Neural progenitor cell (in vitro differentiated cells): ENCODE data around the gene DPYD. TPM values are rescaled to one million over a fixed set of nuclear protein-coding genes. Genes with fewer than 3 reads are reported as not detected.

ENCODE experiments used
- DNase-seq: peaks from one replicate; pipeline ENCODE4 v3.0.0-alpha.2; 2016; ENCODE audit warnings: low spot score
- H2AFZ ChIP-seq: fragments of 200-600 bp; sonication (generic); replicated peaks from 2 replicates; pipeline ENCODE4 v1.6.1; 2016; ENCODE audit warnings: antibody characterized with exemption
- H3F3A ChIP-seq: fragments of 200-600 bp; sonication (generic); 2 replicates; pipeline ENCODE4 v1.6.1; 2016; ENCODE audit warnings: antibody characterized with exemption, low read depth
- H3K27ac ChIP-seq: fragments of 200-600 bp; sonication (generic); 2 replicates; pipeline ENCODE4 v1.5.1; 2016; ENCODE audit warnings: mild to moderate bottlenecking
- H3K27me3 ChIP-seq: fragments of 200-600 bp; sonication (generic); 2 replicates; pipeline ENCODE4 v1.6.1; 2016; ENCODE audit warnings: mild to moderate bottlenecking, moderate library complexity
- H3K36me3 ChIP-seq: fragments of 200-600 bp; sonication (generic); 2 replicates; pipeline ENCODE4 v1.5.1; 2016
- H3K4me1 ChIP-seq: fragments of 200-600 bp; sonication (generic); 2 replicates; pipeline ENCODE4 v1.6.1; 2016; ENCODE audit warnings: mixed run types
- H3K4me2 ChIP-seq: fragments of 200-600 bp; sonication (generic); 2 replicates; pipeline ENCODE4 v1.6.1; 2016
- H3K4me3 ChIP-seq: fragments of 200-600 bp; sonication (generic); 2 replicates; pipeline ENCODE4 v1.5.1; 2016
- H3K79me2 ChIP-seq: fragments of 200-600 bp; sonication (generic); 2 replicates; pipeline ENCODE4 v1.6.1; 2016; ENCODE audit warnings: low read depth
- H3K9ac ChIP-seq: fragments of 200-600 bp; sonication (generic); 2 replicates; pipeline ENCODE4 v1.6.1; 2016
- H3K9me3 ChIP-seq: fragments of 200-600 bp; sonication (generic); 2 replicates; pipeline ENCODE4 v1.5.1; 2016; ENCODE audit warnings: low read depth
- H4K20me1 ChIP-seq: fragments of 200-600 bp; sonication (generic); 2 replicates; pipeline ENCODE4 v1.6.1; 2016; ENCODE audit warnings: low read depth
- H3K27ac Mint-ChIP-seq: 3 replicates; pipeline ENCODE4 v1.8.0; 2021; ENCODE audit warnings: mixed read lengths
- H3K27me3 Mint-ChIP-seq: 2 replicates; pipeline ENCODE4 v1.8.0; 2022; ENCODE audit warnings: low read depth, mild to moderate bottlenecking, inconsistent platforms, moderate library complexity, mixed read lengths; ENCODE audit not compliant: insufficient read depth
- H3K36me3 Mint-ChIP-seq: 3 replicates; pipeline ENCODE4 v1.8.0; 2021; ENCODE audit warnings: mixed read lengths
- H3K4me1 Mint-ChIP-seq: 3 replicates; pipeline ENCODE4 v1.8.0; 2021; ENCODE audit warnings: mixed read lengths
- H3K4me3 Mint-ChIP-seq: 3 replicates; pipeline ENCODE4 v1.8.0; 2021; ENCODE audit warnings: mild to moderate bottlenecking, moderate library complexity, mixed read lengths
- H3K9me3 Mint-ChIP-seq: 3 replicates; pipeline ENCODE4 v1.8.0; 2020; ENCODE audit warnings: mixed read lengths
- EZH2 ChIP-seq: fragments of 200-600 bp; sonication (generic); IDR thresholded peaks from 2 replicates; pipeline ENCODE4 v1.6.1; 2017; ENCODE audit warnings: antibody characterized with exemption, mild to moderate bottlenecking, moderate library complexity
- EZH2phosphoT487 ChIP-seq: fragments of 200-600 bp; sonication (generic); IDR thresholded peaks from 2 replicates; pipeline ENCODE4 v1.6.1; 2017; ENCODE audit warnings: antibody characterized with exemption
- total RNA-seq: library from RNA; depleted of rRNA; stranded (reverse); fragments of >200 nt; gene quantifications from 2 replicates; pipeline ENCODE4 v1.2.3, GENCODE V29; 2015; ENCODE audit warnings: low replicate concordance
- TF ChIP-seq, protein P1 (sequence below): fragments of 200-600 bp; sonication (generic); IDR thresholded peaks from 2 replicates; pipeline ENCODE4 v1.5.1; 2017; ENCODE audit warnings: antibody characterized with exemption, mild to moderate bottlenecking

Gene DPYD
- total RNA-seq, 1 donor from 2014 or later: 0.43 TPM

DNA sequence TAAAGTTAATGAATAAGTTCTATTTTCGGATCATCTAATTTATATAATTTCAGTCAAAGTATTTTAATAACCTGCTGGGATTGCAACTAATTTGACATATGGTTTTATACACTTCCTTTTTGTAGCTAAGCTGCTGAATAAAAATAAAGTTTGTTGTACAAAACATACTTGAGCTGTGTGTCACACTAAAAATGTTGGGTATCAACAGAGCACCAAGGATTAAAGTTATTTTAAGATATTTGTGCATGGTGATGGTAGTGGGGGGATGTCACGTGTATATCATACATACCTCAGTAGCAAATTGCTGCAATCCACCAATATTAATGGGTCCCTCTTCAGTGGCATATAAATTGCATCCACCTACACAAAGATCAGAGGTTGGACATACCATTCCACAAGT, 199.6 kb downstream of the DPYD start:
- H3K79me2 ChIP-seq: no peaks in the 10 kb centered on the region
- Mint-ChIP-seq H3K36me3 (no peaks in the 10 kb centered on the region), H3K27ac (no peak overlapping the region), H3K27me3 (peaks cover 3% of the 10 kb centered on the region), H3K9me3 (peaks cover 5% of the 10 kb centered on the region), H3K4me3 (no peak overlapping the region), H3K4me1 (no peaks in the 10 kb centered on the region)
- no peaks in the 10 kb centered on the region for H4K20me1 ChIP-seq
- DNase-seq: no peak
- H3K9ac ChIP-seq: no peak overlapping the region
- H3K36me3 ChIP-seq: no peaks in the 10 kb centered on the region
- H3K4me3 ChIP-seq: no peak overlapping the region
- H3K9me3 ChIP-seq: no peaks in the 10 kb centered on the region
- H2AFZ ChIP-seq: no peak overlapping the region
- H3F3A ChIP-seq: no peaks in the 10 kb centered on the region
- no peak for TF ChIP-seq EZH2
- TF ChIP-seq, protein P1, sequence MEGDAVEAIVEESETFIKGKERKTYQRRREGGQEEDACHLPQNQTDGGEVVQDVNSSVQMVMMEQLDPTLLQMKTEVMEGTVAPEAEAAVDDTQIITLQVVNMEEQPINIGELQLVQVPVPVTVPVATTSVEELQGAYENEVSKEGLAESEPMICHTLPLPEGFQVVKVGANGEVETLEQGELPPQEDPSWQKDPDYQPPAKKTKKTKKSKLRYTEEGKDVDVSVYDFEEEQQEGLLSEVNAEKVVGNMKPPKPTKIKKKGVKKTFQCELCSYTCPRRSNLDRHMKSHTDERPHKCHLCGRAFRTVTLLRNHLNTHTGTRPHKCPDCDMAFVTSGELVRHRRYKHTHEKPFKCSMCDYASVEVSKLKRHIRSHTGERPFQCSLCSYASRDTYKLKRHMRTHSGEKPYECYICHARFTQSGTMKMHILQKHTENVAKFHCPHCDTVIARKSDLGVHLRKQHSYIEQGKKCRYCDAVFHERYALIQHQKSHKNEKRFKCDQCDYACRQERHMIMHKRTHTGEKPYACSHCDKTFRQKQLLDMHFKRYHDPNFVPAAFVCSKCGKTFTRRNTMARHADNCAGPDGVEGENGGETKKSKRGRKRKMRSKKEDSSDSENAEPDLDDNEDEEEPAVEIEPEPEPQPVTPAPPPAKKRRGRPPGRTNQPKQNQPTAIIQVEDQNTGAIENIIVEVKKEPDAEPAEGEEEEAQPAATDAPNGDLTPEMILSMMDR: no peak
- no peak for TF ChIP-seq EZH2phosphoT487
- no peak overlapping the region for H3K4me2 ChIP-seq
- no peaks in the 10 kb centered on the region for H3K4me1 ChIP-seq
- no peak overlapping the region for H3K27ac ChIP-seq
- no peaks in the 10 kb centered on the region for H3K27me3 ChIP-seq

DNA sequence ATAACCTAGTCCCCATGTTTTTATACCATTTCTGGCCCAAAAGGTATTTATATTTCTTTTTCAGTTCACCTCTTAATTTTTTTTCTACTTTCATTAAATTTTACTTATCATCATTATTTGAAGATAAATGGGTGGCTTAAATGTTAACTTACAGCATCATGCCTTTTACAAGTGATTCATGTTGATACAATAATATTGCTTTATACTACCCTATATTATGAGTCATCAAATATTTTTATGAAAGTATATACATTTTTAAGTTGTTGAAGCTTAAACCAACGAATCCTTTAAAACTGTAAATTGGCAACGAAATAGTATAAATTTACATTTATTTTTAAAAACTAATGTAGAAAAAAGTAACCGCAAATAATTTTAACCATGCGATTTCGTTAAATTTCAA, 207.9 kb downstream of the DPYD start:
- H3K4me1 Mint-ChIP-seq: no peaks in the 10 kb centered on the region
- Histone ChIP-seq H3K9ac (no peak overlapping the region), H3K4me1 (no peaks in the 10 kb centered on the region), H3K4me2 (no peak overlapping the region), H3K4me3 (no peak overlapping the region), H4K20me1 (no peaks in the 10 kb centered on the region), H3F3A (no peaks in the 10 kb centered on the region), H3K36me3 (no peaks in the 10 kb centered on the region), H2AFZ (no peak overlapping the region), H3K9me3 (no peaks in the 10 kb centered on the region), H3K27me3 (no peaks in the 10 kb centered on the region), H3K79me2 (no peaks in the 10 kb centered on the region), H3K27ac (no peak overlapping the region)
- H3K27me3 Mint-ChIP-seq: peaks cover 2% of the 10 kb centered on the region
- no peak overlapping the region for H3K27ac Mint-ChIP-seq
- no peak for DNase-seq
- no peak for TF ChIP-seq EZH2
- no peak for TF ChIP-seq EZH2phosphoT487
- TF ChIP-seq, protein P1: no peak
- H3K36me3 Mint-ChIP-seq: no peaks in the 10 kb centered on the region
- no peak overlapping the region for H3K4me3 Mint-ChIP-seq
- H3K9me3 Mint-ChIP-seq: peaks cover 3% of the 10 kb centered on the region

DNA sequence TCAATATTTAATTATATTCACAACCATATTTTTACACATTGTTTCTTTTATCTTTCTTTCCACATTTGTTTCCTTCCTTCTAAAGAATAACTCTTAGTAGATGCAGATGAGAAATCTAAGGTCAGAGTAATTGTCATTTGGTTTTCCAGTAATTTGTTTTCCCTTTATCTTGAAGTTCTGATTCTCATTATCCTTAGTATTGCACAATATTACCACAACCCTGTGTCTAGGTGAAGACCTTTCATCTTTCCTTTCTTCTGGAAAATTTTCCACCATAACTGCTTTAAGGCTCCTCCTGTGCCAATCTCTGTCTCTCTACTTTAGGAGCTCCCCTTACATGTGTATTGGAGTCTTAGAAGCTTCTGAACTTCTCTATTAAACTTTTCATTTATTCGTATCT, 209.0 kb downstream of the DPYD start:
- no peak for DNase-seq
- H2AFZ ChIP-seq: no peak overlapping the region
- H3K4me3 Mint-ChIP-seq: no peak overlapping the region

More for the DNA sequence above, 209.0 kb downstream of the DPYD start:
- H3K4me2 ChIP-seq: no peak overlapping the region
- no peak overlapping the region for H3K27ac ChIP-seq
- TF ChIP-seq EZH2phosphoT487 (no peak), EZH2 (no peak)
- TF ChIP-seq, protein P1: no peak
- Mint-ChIP-seq H3K4me1 (no peaks in the 10 kb centered on the region), H3K27ac (no peak overlapping the region), H3K36me3 (no peaks in the 10 kb centered on the region), H3K9me3 (no peaks in the 10 kb centered on the region), H3K27me3 (no peaks in the 10 kb centered on the region)
- H3K9me3 ChIP-seq: no peaks in the 10 kb centered on the region
- no peaks in the 10 kb centered on the region for H3K36me3 ChIP-seq
- H3K27me3 ChIP-seq: no peaks in the 10 kb centered on the region
- H3K79me2 ChIP-seq: no peaks in the 10 kb centered on the region
- no peak overlapping the region for H3K9ac ChIP-seq
- H3F3A ChIP-seq: no peaks in the 10 kb centered on the region
- H4K20me1 ChIP-seq: no peaks in the 10 kb centered on the region
- no peaks in the 10 kb centered on the region for H3K4me1 ChIP-seq
- no peak overlapping the region for H3K4me3 ChIP-seq
